Loucy (cell line): ENCODE measurements around the gene MMP24.

Experiments
- CTCF ChIP-seq: fragments of 200-600 bp; sonication (generic); conservative IDR thresholded peaks from 2 replicates; pipeline ENCODE4 v1.5.1; 2014; ENCODE audit warnings: mild to moderate bottlenecking, antibody characterized with exemption, low read length
- EZH2phosphoT487 ChIP-seq: fragments of 200-600 bp; IDR thresholded peaks from 2 replicates; pipeline ENCODE4 v1.6.1; 2018; ENCODE audit warnings: antibody characterized with exemption, mild to moderate bottlenecking, moderate library complexity, borderline replicate concordance

GRCh38 chr20:35279533-35280174 is 53.2 kb downstream of the MMP24 start:
- TF ChIP-seq CTCF (no peak), EZH2phosphoT487 (no peak)
